ENCODE results near the gene TMEM144.
"Not testable (repeated sequence)": the region's sequence is repeated elsewhere in the genome, so short reads cannot be mapped to it uniquely, and the experiment has no call there.

TMEM144 gene

GRCh38 chr4:158190718-158191117 lies 19.6 kb upstream of the TMEM144 start:
- no peak for DNase-seq (ENCODE audit: low read depth in 2 of 2, low spot score in 1 of 2)

GRCh38 chr4:158192439-158193158 lies 17.7 kb upstream of the TMEM144 start:
- no peak for DNase-seq (ENCODE audit: low read depth in 2 of 2, low spot score in 1 of 2)

- no peak for DNase-seq (ENCODE audit: low read depth in 2 of 2, low spot score in 1 of 2)
These were observed 17.0 kb upstream of the TMEM144 start for GRCh38 chr4:158193171-158193749.

GRCh38 chr4:158195297-158195696 lies 15.0 kb upstream of the TMEM144 start:
- no peak for DNase-seq (ENCODE audit: low read depth in 2 of 2, low spot score in 1 of 2)

GRCh38 chr4:158197194-158197776 lies 13.0 kb upstream of the TMEM144 start:
- DNase-seq (ENCODE audit: low read depth in 2 of 2, low spot score in 1 of 2) = no peak

- no peak for DNase-seq (ENCODE audit: low read depth in 2 of 2, low spot score in 1 of 2)
These were observed 10.1 kb upstream of the TMEM144 start for GRCh38 chr4:158200214-158200613.

- DNase-seq (ENCODE audit: low read depth in 2 of 2, low spot score in 1 of 2) = no peak
These were observed 9.0 kb upstream of the TMEM144 start for GRCh38 chr4:158201322-158201721.

- DNase-seq (ENCODE audit: low read depth in 2 of 2, low spot score in 1 of 2) = no peak
These were observed 8.4 kb upstream of the TMEM144 start for GRCh38 chr4:158201876-158202275.

- no peak for DNase-seq (ENCODE audit: low read depth in 2 of 2, low spot score in 1 of 2)
These were observed 7.8 kb upstream of the TMEM144 start for GRCh38 chr4:158202481-158202880.

GRCh38 chr4:158203436-158203835 lies 6.8 kb upstream of the TMEM144 start:
- DNase-seq (ENCODE audit: low read depth in 2 of 2, low spot score in 1 of 2) = no peak

- no peak for DNase-seq (ENCODE audit: low read depth in 2 of 2, low spot score in 1 of 2)
These were observed 6.4 kb upstream of the TMEM144 start for GRCh38 chr4:158203929-158204328.

GRCh38 chr4:158208963-158209640 lies 1.2 kb upstream of the TMEM144 start:
- no peak for DNase-seq (ENCODE audit: low read depth in 2 of 2, low spot score in 1 of 2)

- no peak for DNase-seq (ENCODE audit: low read depth in 2 of 2, low spot score in 1 of 2)
These were observed 936 bp downstream of the TMEM144 start for GRCh38 chr4:158211222-158211621.

- DNase-seq (ENCODE audit: low read depth in 2 of 2, low spot score in 1 of 2) = no peak
These were observed 3.2 kb downstream of the TMEM144 start for GRCh38 chr4:158213466-158213865.

GRCh38 chr4:158214856-158215255 lies 4.6 kb downstream of the TMEM144 start:
- DNase-seq (ENCODE audit: low read depth in 2 of 2, low spot score in 1 of 2) = no peak

- DNase-seq (ENCODE audit: low read depth in 2 of 2, low spot score in 1 of 2) = no peak
These were observed 7.5 kb downstream of the TMEM144 start for GRCh38 chr4:158217763-158218162.

GRCh38 chr4:158219623-158220022 lies 9.3 kb downstream of the TMEM144 start:
- DNase-seq (ENCODE audit: low read depth in 2 of 2, low spot score in 1 of 2) = no peak

GRCh38 chr4:158224318-158224717 lies 14.0 kb downstream of the TMEM144 start:
- not testable (repeated sequence) for DNase-seq (ENCODE audit: low read depth in 2 of 2, low spot score in 1 of 2)

- not testable (repeated sequence) for DNase-seq (ENCODE audit: low read depth in 2 of 2, low spot score in 1 of 2)
These were observed 14.7 kb downstream of the TMEM144 start for GRCh38 chr4:158224999-158225398.

GRCh38 chr4:158227880-158228279 lies 17.6 kb downstream of the TMEM144 start:
- not testable (repeated sequence) for DNase-seq (ENCODE audit: low read depth in 2 of 2, low spot score in 1 of 2)

- not testable (repeated sequence) for DNase-seq (ENCODE audit: low read depth in 2 of 2, low spot score in 1 of 2)
These were observed 18.1 kb downstream of the TMEM144 start for GRCh38 chr4:158228399-158228798.

GRCh38 chr4:158229768-158230167 lies 19.5 kb downstream of the TMEM144 start:
- DNase-seq (ENCODE audit: low read depth in 2 of 2, low spot score in 1 of 2) = no peak

Measured in stimulated activated CD8-positive, alpha-beta memory T cell treated with anti-CD3 and anti-CD28 coated beads, Interleukin-4, amount 100 ng/mL, for 1 hour (primary cell).